Measurements from ENCODE around the gene GRID1.
A peak's percentile ranks its signal among the peaks of the same experiment; 100 is the strongest.

The GRID1 gene

GRCh38 chr10:85832988-85833387 lies 533.6 kb downstream of the GRID1 start:
- no peak for DNase-seq

DNA sequence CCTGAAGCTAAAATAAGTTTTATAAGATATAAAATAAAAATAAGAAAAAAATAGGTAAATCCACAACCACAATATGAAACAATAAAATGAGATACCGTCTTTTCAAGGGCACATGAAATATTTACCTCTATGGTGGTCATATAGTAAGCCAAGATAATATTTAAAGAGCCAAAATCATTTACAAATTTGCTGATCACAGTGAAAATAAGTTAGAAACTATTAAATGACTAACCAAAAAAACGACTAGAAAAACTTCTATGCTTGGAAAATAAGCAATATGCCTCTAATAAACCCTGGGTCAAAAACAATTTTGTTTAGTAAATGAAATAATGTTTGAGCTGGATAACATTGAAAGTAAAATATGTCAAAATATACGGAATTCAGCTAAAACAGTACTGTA lies 535.2 kb downstream of the GRID1 start:
- no peak for DNase-seq

GRCh38 chr10:85826377-85826776 lies 540.2 kb downstream of the GRID1 start:
- DNase-seq: no peak

GRCh38 chr10:85811405-85811804 lies 555.2 kb downstream of the GRID1 start:
- DNase-seq: no peak

GRCh38 chr10:85810674-85811073 lies 555.9 kb downstream of the GRID1 start:
- DNase-seq: no peak

GRCh38 chr10:85795460-85795859 lies 571.1 kb downstream of the GRID1 start:
- no peak for DNase-seq

DNA sequence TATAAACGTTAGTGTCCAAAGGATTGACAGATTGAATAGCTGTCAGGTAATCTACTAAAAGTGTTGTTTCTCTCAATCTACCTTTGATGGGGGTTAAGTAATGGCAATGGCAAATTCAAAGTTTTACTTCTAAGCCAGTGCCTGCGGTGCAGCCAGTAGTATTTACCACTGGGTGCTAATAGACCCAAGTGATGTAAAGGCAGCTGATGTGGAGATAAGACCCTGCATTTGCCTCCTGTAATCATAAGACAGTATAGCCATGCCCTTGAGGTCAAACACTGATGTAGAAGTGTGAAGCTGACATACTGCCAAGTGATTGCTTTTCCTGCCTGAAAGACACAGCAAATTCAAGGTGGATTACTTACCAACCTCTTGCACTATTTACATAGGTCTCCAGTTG lies 572.0 kb downstream of the GRID1 start:
- no peak for DNase-seq

DNA sequence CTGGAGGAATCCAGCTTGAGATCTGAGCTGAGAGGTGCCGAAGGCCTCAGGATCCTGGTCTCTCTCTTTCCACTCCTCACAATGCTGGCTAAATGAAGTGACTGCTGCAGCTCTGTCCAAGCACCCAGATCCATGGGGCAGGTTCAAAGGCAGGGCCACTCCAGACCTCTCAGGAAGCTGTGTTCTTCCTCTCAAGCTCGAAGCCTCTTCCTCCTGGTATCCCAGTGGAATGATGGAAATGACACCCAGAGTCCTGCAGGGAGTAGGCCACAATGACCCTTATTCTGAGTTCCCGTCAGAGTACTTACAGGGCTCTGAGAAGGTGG lies 574.1 kb downstream of the GRID1 start:
- no peak for DNase-seq

- no peak for DNase-seq
Measured at GRCh38 chr10:85791818-85792532, 574.6 kb downstream of the GRID1 start.

GRCh38 chr10:85789982-85790789 lies 576.4 kb downstream of the GRID1 start:
- no peak for DNase-seq

DNA sequence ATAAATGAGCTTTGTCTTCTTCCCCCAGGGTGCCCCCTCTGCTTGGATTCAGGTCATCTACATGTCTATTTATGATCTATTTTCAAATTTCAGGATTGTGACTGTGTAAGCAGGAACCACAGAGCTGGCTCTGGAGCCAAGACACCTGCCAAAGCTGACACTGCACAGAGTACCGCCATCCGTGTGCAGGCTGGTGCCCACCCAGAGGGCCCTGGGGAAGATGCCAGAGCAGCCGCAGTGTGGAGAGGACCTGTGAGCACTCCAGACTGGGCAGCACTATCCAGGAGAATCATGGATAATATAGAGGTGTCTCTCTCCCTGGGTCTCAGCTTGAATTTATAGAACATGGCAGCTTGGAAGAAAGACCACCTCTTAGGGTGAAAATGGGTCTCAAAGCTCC lies 577.5 kb downstream of the GRID1 start:
- DNase-seq: no peak

DNA sequence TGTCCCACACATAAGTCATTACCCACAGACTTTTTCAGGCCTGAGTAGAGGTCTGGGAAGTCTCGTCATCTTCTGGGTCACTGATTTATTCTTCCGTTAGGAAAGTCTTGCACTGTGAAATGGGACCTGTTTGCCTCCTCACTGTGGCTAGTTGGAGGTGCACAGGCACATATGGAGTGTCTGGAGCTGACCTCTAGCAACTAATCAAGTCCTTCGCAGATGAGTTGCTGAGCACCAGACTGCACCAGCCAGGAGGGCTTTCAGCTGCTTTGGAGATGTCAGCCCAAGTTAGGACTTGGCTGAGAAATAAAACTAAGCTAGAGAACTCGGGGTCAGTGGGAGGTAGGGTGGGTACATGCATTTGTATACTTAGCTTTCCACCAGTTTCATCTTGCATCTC lies 578.0 kb downstream of the GRID1 start:
- no peak for DNase-seq

DNA sequence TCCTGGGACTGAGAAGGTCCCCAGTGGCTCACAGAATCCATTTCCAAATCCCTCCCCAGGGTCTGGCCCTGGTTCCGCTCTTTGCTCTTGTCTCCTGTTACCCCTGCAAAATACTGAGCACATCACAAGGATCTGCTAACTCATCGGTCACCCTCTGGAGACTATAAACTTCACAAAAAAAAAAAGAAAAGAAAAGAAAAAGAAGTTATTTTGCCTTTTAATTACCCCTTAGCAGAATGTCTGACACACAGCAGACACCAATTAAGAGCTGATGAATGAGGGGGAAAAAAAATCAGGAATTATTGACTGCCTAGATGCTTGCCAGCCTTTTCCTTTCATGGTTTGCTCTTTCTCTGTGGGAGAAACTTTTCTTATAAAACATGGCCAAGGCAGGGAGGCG lies 578.7 kb downstream of the GRID1 start:
- no peak for DNase-seq

GRCh38 chr10:85787393-85787792 lies 579.2 kb downstream of the GRID1 start:
- DNase-seq: no peak

GRCh38 chr10:85786401-85786899 lies 580.1 kb downstream of the GRID1 start:
- DNase-seq: peak; percentile 10

DNA sequence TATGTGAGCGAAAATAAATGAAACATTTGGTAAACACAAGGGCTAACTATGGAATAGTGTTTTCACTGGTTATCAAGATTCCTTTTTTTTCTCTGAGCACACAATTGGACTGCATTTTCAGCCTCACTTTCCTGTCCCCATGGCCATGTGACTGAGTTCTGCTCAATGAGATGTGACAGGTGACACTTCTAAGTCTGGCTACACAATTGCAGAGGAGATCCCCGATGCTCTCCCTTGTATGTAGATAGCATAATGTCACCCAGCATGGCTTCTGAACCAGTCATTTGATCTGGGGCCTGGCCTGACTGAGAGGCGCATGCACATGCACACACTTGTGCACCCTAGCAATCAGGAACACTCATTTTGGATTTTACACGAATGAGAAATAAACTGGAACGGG lies 581.8 kb downstream of the GRID1 start:
- no peak for DNase-seq

DNA sequence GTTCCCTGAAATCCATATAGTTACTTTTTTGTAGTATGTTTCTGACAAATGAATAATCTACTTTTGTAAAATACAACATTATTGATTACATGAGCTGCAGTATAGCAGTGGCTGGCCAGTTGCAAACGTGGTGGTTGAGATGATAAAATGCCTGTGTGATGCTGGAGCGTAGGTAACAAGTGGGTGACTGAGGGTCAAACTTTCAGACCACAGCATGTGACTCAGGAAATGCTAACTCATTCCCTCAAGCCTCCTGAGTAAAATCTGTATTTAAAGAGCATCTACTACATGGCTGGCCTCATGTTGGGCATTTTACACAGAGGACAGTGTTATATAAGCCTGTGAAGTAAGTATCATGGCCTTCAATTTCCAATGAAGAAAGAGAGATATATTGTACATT lies 585.2 kb downstream of the GRID1 start:
- DNase-seq: no peak

GRCh38 chr10:85778074-85778473 lies 588.5 kb downstream of the GRID1 start:
- DNase-seq: no peak

DNA sequence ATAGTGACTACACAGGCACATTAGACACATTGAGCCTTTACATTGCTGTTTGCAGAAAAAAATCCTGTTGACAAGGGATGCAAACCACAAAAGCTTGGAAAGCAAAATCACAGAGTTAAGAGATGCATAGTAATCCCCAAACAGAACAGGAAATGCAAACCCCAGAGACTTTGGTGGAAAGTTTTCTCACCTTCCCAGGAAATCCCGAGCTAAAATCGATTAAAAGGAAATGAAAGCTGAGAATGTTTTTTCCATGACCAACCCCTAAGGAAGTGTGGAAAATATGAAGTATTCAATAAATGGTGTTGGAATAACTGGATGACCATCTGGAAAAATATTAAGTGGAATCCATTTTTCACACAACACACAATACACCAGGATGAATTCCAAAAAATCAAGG lies 598.7 kb downstream of the GRID1 start:
- no peak for DNase-seq

DNA sequence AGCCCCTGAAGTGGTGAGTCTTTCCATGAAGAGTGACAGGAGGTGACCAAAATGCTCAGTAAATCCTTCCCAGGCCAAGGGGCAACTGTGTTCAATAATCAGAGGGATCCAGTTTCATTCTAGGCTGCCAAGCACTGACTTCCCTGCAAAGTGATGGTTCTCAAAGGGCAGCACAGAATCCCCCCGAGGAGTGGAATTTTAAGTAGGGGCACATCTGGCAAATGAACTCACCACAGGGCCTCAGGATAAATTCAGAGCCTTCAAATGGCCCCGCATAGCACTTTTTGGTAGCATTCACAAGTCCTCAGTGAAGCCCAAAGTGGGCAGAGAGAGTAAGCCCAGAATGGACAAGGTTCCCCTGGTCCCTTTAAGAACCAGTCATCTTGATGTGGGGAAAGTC lies 602.5 kb downstream of the GRID1 start:
- no peak for DNase-seq

DNA sequence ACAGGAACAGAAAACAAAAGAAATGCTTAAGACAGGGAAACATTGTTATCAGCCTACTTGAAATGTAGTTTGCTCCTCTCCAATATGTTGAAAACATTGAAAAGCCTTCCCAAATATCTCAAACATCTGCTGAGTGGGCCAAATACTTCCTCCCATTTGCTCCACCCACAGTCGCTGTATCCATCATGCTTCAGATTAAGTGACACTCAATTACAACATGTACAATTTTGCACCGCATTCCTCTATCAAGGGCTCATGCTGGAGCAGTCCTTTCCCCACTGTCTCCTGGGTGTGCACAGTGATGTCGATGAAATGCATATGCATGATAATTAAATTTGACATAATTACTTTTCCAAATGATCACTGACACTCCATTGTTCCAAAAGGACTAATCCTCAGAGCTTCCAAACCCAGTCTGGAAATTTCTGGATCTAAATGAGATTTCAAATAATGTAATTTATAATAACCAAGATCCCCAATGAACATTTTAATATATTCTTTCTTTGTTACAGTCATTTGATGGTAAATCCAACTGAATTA lies 604.6 kb downstream of the GRID1 start:
- DNase-seq: no peak

GRCh38 chr10:85741626-85742300 lies 624.8 kb downstream of the GRID1 start:
- no peak for DNase-seq

DNA sequence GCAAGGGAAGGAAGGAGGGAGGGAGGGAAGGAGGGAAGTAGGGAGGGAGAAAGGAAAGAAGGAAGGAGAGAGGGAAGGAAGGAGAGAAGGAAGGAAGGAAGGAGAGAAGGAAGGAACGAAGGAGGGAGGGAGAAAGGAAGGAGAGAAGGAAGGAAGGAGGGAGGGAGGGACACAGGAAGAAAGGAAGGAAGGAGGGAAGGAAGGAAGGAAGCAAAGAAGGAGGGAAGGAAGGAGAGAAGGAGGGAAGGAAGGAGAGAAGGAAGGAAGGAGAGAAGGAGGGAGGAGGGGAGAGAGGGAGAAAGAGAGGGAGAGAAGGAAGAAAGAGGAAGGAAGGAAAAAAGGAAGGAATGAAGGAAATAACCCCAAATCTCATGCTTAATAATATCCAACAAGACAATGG lies 630.6 kb downstream of the GRID1 start:
- DNase-seq: no peak

GRCh38 chr10:85734791-85735190 lies 631.8 kb downstream of the GRID1 start:
- no peak for DNase-seq
